Endometrial microvascular endothelial cells (primary cell): ENCODE data around the gene PTPRD. TPM values are rescaled to one million over a fixed set of nuclear protein-coding genes. Genes with fewer than 3 reads are reported as not detected.

Experiments
- in situ Hi-C: cut with HindIII; loops from 2 replicates; pipeline ENCODE4 v1.10.0; 2017; ENCODE audit warnings: low sequenced_read_pairs, low pct_unique_long_range_greater_than_20kb; ENCODE audit errors: inconsistent ontology term
- total RNA-seq: library from RNA; depleted of rRNA; stranded (reverse); fragments of >200 nt; gene quantifications from one replicate; pipeline ENCODE4 v1.2.3, GENCODE V29; 2015; ENCODE audit errors: inconsistent ontology term

Gene PTPRD
- total RNA-seq, 1 donor from 2014 or later = under 0.01 TPM

DNA sequence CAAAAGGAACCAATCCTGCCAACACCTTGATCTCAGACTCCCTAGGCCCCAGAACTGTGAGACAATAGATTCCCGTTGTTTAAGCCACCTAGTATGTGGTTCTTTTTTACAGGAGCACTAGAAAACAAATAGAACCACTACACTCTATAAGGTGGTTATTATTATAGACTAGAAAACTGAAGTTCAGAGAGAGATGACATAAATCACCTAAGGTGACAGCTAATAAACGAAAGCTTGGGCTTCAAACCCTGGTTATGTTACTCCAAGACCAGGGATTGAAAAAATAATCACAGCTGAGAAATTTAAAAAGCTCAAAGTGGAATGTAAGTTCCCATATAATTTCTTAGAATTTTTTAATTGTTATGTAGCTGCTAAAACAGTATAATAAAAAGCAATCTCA, 2097.1 kb downstream of the PTPRD start:
- in situ Hi-C loops = no loop called here

DNA sequence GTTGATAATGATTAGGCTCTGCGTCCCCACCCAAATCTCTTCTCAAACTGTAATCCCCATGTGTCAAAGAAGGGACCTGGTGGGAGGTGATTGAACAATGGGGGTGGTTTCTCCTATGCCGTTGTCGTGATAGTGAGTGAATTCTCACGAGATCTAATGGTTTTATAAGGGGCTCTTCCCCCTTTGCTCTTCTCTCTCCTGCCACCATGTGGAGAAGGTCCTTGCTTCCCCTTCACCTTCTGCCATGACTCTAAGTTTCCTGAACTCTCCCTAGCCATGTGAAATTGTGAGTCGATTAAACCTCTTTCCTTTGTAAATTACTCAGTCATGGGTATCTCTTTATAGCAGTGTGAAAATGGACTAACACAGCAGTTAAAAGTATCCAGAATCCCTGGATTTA, 2098.0 kb downstream of the PTPRD start:
- in situ Hi-C loops = no loop called here

DNA sequence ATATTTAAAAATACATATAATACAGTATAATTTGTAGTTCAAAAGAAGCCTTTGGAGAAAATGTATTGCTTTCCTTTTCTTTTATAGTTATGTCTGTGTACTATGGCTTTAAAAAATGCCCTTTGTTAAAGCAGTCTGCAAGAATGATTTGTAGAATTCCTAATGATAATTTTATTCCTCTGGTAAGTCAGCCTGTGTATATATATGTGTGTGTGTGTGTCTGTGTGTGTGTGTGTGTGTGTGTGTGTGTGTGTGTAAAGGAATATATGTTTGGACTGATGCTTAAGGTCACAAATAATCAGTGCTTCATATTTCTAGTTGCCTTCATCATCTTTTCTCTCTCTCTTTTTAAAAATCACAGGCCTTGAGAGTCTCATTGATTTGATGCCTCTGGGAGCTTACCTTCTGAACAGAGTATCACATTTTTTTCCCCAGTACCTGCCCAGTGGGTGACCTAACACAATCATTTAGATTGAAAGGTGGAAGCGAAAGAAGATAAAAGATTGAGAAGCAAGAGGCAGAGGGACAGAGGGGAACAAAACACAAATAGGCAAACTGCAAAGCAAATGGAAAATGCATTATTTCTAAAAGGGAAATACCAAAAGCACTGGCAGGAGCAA, 2104.0 kb downstream of the PTPRD start:
- in situ Hi-C loops = no loop called here

DNA sequence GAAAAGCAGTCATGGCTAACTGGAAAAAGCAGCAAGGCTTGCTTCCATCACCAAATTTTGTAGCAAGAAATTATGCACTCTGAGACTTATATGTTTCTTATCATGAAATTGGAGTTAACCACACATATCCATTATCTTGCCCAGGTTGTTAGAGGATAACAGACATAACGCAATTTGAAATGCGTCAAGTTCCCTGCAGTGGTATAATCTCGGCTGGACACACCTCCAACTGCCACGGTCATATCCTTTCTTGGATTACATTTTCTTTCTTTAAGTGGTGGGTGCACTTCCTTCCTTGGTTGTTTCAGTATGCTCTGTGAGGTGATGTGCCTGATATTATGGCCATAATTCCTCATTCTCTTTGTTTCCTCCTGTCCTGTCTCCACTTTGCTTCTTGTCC, 2118.2 kb downstream of the PTPRD start:
- in situ Hi-C loops = no loop called here

DNA sequence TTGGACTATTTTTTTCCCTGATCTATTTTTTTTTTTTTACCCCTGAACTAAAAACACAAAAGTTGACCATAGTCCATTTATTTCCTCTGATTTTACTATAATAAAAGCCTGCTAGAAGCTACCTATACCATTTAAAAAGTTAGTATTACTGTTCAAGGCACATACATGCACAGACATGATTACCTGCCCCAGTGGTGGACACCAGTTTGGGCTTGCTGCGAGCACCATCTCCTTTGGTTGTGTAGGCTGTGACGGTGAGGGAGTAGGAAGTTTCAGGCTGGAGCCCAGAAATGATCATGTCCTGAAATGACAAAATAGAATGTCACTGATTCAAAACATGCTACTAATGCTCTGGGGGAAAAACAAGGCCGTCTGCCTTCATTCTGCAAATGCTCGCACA, 2120.1 kb downstream of the PTPRD start:
- in situ Hi-C loops = no loop called here

DNA sequence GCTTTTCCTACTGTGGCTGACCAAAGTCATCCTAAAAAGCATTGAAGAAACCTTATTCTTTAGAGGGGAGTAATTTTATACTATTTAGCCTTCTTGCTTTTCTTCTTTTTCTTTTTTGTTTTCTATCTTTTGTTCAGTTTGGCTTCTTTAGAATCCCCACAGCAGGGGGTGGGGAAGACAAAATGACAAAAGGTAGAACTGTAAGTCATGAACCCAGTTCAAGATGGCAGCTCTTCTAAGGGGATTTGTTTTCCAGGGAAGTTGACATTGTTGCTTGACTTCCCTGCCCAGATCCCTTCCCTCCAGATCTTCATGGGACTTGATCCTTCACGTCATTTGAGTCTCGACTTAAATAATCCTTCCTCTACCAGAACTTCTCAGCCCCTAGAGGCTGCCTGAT, 2120.8 kb downstream of the PTPRD start:
- in situ Hi-C loops = no loop called here

DNA sequence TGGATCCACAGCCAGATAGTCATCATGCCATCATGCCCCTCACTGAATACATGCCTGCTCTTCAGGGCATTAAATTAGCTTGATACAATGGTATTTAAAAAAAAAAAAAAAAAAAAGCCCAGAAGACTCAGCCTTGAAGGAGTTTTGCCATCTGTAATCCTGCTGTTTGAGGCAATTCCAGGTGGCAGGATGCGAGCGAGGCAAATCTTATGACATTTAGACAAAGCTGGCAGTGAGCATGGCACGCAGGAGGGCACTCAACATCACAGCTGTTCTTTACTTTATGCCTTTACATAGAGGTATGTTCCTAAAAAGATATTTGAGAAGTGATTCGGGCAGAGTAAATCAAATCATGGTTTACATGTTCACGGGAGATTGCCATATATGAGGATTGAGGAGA, 2121.2 kb downstream of the PTPRD start:
- in situ Hi-C loops = no loop called here

DNA sequence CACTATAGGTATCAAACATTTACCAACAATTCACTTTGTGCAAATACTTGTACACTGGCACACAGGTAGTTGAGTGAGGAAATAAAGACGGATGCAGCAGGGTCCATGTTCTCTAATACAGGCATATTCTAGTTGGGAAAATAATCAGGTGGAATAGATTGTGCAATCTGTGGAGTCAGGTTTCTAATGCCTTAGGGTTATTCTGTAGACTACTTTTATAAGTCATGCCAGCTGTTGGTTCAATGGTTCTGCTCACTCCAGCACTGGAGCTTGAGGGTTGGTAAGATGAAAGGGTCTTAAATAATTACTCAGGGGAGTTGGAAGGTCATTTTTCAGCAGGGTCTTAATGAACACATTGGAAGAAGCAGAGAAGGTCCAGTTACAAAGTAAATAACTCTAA, 2123.0 kb downstream of the PTPRD start:
- in situ Hi-C loops = no loop called here

DNA sequence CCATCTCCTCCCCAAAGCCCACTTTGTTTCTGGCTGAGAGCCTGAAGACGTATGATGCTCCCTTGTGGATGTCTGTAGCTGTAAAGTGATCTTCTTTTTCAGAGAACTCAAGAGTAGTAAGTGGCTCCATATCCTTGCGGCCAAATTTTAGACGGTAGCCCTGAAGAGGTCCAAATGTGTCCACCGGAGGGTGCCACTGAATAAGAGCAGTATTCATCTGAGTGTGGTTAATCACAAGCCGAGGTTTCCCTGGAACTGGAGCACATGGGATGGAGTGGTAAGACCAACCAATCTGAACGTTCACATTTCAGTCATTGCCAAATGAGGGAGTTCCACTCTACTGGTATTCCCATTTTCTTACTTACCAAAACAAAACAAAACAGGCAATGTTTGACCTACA, 2126.7 kb downstream of the PTPRD start:
- in situ Hi-C loops = no loop called here

DNA sequence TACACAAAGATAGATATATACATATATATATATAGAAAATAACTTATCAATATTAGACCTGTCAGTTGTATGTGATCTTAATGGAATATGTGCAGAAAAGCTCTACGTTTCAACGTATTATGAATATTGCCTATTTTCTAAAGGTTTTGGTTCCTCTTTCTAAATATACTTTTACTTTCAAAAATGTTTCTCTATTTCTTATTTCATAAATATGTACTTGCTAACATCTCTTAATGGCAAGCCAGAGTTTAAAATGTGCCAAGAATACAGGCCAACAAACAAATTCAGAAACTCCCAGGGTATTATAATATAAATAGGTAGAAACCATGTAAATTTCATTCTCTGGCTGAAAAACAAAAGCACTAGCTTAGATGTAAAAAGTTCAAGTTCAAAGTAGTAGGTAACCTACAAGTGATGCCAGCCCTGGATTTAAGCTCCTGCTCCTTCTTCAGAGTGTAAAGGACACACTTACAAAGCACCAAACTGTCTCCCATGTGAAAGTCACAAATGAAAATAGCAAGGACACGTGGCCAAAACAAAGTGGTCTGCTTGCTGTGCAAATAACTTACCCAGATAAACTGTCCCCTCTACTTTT, 2128.1 kb downstream of the PTPRD start:
- in situ Hi-C loops = no loop called here

DNA sequence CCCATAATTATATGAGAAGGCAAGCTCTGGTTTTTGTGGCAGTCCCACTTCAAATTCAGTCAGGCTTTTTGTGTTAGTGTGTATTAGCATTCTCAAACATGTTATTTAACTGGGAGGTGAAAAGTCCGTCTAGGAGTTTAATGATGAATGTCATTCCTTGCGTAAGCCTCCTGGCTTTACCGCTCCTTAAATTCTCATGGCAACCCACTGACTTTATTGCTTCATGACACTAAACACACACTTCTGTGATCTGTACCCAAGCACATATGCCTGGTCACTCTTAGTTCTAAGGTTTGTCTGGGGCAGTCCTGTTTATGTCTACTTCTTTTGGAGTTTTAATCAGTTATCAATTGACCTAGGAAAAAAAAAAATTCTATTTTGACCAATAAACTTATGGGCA, 2135.4 kb downstream of the PTPRD start:
- in situ Hi-C loops = no loop called here

DNA sequence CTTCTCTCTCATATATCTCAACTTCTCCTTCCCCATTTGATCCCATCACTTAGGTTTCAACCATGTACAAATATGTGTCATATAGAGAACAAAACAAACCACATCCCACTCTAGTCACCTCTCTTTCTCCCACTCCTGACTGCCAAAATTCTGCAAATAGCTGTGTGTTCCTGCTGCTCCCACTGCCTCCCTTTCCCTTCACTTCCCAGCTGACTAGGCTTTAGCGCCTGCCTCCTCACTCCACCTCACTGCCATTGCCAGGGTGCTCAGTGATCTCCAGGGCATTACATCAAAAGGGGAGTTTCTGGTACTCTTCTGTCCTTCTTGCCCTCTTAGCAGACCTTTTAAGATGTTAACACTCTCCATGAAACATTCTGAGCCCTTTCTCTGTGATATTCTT, 2137.9 kb downstream of the PTPRD start:
- in situ Hi-C loops = no loop called here

DNA sequence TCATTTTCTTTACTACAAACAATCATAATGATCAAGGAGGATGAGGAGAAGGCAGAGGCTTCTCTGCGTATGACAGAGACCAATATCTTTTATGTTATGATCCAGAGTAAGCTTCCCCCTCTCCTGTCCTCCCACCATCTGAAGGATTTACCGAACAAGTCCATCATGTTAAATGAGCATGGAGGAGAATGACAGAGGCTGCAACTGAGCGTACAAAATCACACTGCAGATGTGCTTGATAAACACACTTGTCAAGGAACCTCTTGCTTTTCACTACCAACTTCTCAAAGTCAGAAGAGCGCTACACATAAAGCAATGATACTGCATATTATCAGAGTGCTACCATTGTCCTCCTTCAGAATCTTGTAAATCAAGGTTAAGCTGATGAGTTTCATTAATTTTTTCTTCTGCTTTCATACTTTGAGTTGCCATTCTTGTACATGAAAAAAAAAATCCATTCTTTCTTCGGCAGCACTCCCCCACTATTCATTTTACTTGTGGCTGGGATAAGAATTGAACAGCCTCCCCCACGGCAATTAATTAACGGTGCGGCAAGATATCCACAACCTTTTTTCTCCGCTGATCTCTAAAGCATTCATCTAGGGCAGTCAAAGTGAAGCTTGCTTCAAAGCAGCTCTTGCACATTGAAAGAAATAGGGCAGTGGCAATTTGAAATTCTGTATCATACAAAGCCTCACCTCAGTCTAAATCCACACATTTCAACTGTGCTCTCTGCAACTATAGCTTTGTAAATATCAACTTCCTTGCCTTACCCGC, 2139.4 kb downstream of the PTPRD start:
- in situ Hi-C loops = no loop called here

DNA sequence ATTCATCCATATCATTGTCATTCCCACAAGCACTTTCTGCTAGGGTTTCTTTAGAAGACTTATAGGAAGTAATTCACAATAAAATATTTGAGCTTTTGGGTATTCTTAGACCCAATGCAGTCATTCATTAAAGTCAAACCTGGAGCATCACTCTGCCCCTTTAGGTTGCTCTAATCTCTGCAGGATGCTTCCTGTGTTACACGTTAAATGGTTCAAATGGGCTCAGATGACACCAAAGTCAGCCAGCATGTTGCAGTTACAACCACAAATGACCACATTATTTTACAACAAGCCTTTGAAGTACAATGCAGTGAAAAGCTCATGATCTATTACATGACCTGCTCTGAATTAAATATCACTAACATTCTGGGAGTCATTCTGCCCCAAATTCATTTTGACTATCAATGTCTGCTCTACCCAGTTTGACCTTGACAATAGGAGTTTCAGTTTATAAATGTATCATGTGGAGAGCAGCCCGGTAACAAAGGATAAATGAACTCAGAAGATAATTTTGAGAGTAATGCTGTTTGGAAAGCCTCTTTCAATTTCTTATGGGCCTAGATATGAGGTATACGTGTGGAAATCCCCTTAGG, 2144.7 kb downstream of the PTPRD start:
- in situ Hi-C loops = no loop called here

DNA sequence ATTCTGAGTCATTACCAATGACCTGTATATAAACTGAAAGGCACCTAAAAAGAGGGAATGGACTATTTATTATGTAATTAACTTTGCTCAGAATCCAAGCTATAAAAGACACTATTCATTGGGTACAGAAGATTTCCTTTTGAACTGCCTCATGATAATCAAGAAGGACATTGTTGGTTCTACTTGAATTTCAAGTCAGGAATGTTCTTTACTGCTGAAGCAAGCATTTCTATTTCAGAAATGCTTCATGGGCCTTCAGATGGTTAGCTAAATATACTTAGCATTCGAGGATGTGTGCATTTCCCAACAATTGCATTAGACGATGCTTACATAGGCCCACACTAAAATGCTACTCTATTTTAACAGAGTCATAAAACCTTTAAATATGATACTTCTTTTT, 2155.0 kb downstream of the PTPRD start:
- in situ Hi-C loops = no loop called here

DNA sequence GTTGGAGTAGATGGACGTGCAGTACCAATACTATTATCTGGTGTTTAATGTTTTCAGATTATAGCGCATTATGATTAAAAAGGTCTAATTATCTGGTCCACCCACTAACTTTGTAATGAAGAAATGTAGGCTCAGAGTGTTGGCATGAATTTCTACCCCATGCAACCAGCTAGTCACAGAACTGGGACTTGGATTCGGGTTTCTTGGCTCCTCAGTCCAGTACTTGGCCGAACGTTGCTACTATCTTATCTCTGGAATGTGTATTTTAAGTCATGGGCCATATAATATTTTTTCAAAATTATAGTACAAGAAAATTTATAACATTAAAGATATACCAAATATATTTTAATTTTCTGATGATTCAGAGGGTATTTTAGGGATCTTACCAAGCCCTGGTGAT, 2155.7 kb downstream of the PTPRD start:
- in situ Hi-C loops = no loop called here

DNA sequence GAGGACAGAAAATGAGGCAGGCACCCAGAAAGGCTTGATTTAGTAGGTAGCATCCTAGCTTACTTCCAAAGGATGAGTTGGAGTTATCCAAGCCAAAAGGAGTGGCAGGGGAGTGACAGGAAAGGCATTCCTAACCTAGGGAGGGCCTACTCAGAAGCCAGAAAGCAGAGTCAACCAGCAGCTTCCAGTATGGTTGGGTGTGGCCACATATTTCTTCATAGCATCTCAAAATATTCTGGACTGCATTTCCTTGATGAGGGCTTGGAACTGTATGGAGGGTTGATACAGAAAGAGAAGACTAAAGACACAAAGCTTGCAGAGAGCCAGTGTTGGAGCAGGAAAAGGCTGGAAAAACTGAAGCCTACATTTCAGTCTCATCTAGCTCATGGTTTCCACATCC, 2156.5 kb downstream of the PTPRD start:
- in situ Hi-C loops = no loop called here

DNA sequence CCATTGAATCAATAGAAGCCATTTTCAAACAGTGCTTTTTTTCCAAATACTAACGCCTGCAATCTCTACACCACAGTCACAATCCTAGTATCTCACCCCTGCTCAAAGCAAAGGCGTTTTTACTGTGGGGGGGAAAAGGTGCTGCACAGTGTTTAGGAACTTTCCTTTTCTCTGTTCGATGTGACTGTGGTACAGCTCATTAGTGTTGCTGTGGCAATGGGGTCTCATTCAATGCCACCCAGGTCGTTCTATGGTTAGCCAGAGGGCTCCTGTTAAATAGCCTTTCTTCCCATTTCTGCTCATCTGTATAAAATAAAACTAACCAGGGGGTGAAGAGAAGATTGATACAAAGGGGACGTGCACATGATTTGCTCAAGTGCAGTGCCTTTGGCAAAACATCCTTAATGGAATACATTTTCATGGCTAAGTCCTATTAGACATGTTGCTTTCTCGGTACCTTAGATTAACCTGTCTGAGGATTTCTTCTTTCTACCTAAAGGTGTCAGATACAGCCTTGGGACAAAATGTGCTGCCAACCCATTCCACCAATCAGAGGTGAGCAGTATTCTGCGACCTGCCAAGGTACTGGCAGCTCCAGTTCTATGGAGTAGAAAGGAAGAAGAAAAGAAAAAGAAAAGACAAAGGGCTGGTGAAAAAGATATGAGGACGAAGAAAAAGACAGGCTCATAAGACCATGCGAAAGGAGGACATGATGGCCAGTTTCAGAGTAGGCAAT, 2161.8 kb downstream of the PTPRD start:
- in situ Hi-C loops = no loop called here

DNA sequence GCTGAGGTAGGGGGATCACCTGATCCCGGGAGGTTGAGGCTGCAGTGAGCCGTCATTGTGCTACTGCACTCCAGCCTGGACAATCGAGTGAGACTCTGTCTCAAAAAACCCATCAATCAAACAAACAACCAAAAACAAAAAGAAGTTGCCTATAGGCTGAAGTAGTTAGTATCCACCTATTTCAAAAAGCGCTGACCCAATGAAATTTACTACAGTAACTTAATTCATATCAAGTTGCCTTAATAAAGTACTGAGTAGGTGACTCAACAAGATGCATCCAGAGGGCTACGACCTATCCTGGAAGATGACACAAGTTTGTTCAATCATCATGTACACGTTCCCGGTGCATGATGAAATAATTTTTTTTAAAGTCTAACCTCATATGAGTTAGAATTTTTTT, 2164.6 kb downstream of the PTPRD start:
- in situ Hi-C loops = no loop called here
